Measurements from ENCODE around the gene CEP104.

DNA sequence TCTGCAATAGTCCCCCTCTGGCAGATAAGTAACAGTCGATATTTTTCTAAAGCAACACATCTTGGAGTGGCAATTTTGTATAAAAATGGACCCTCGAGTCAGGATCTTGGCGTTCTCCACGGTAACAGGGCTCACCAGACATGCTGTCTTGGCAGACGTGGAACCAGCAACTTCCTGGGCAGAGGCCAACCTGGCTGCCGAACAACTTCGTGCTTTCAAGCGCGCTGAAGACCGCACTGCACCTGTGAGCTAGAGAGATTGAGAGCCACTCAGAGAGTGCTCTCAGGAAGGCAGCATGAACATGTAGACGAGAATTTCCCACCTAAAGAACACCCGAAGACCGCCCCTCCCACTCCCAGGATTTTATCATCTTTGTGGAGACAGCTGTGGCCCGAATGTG, 35.7 kb upstream of the CEP104 start:
- TF ChIP-seq POLR2A (IDR thresholded peaks at IDR 0.05; ENCODE audit: low read length): no peak
- TF ChIP-seq, protein P1, sequence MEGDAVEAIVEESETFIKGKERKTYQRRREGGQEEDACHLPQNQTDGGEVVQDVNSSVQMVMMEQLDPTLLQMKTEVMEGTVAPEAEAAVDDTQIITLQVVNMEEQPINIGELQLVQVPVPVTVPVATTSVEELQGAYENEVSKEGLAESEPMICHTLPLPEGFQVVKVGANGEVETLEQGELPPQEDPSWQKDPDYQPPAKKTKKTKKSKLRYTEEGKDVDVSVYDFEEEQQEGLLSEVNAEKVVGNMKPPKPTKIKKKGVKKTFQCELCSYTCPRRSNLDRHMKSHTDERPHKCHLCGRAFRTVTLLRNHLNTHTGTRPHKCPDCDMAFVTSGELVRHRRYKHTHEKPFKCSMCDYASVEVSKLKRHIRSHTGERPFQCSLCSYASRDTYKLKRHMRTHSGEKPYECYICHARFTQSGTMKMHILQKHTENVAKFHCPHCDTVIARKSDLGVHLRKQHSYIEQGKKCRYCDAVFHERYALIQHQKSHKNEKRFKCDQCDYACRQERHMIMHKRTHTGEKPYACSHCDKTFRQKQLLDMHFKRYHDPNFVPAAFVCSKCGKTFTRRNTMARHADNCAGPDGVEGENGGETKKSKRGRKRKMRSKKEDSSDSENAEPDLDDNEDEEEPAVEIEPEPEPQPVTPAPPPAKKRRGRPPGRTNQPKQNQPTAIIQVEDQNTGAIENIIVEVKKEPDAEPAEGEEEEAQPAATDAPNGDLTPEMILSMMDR (IDR thresholded peaks at IDR 0.05): no peak
- no peak for TF ChIP-seq SMC3 (IDR thresholded peaks at IDR 0.05)
- no peak for TF ChIP-seq EHMT2 (IDR thresholded peaks at IDR 0.05; ENCODE audit: low read depth)
- TF ChIP-seq, protein P2, sequence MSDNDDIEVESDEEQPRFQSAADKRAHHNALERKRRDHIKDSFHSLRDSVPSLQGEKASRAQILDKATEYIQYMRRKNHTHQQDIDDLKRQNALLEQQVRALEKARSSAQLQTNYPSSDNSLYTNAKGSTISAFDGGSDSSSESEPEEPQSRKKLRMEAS (IDR thresholded peaks at IDR 0.05): no peak
- TF ChIP-seq EP300 (IDR thresholded peaks at IDR 0.05): no peak
- TF ChIP-seq MAZ (IDR thresholded peaks at IDR 0.05; ENCODE audit: borderline replicate concordance, low read depth, low read length): no peak
- no peak for TF ChIP-seq MYC (IDR thresholded peaks at IDR 0.05; ENCODE audit: borderline replicate concordance, low read length)
